Panc1 (cell line): ENCODE results near the gene VSIG10L2.

Experiments used
- POLR2AphosphoS5 ChIP-seq: IDR thresholded peaks from 2 replicates; pipeline ENCODE4 v1.6.1; 2012; ENCODE audit warnings: mild to moderate bottlenecking, low read depth, low read length, moderate library complexity
- TF ChIP-seq, protein P1 (sequence below): fragments of 450-650 bp; IDR thresholded peaks from 2 replicates; pipeline ENCODE4 v1.5.1; 2017; ENCODE audit warnings: mild to moderate bottlenecking

DNA sequence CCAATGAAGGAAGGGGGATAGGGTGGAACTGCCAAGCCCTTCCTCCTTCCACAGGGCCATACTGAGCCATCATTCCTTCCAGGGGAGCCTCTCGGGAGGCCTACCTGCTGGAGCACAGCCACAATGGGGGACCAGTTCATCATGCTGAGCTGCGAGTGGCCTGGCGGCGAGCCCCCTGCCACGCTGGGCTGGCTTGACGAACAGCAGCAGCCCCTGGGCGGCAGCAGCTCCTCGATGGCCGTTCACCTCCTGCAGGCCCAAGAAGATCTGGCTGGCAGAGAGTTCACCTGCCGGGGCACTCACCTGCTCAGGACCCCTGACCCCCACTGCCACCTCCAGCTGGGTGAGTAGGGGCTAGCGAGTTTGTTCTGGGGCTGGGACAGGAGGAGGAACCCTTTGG lies 5.9 kb downstream of the VSIG10L2 start:
- TF ChIP-seq, protein P1, sequence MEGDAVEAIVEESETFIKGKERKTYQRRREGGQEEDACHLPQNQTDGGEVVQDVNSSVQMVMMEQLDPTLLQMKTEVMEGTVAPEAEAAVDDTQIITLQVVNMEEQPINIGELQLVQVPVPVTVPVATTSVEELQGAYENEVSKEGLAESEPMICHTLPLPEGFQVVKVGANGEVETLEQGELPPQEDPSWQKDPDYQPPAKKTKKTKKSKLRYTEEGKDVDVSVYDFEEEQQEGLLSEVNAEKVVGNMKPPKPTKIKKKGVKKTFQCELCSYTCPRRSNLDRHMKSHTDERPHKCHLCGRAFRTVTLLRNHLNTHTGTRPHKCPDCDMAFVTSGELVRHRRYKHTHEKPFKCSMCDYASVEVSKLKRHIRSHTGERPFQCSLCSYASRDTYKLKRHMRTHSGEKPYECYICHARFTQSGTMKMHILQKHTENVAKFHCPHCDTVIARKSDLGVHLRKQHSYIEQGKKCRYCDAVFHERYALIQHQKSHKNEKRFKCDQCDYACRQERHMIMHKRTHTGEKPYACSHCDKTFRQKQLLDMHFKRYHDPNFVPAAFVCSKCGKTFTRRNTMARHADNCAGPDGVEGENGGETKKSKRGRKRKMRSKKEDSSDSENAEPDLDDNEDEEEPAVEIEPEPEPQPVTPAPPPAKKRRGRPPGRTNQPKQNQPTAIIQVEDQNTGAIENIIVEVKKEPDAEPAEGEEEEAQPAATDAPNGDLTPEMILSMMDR, result no peak
- TF ChIP-seq POLR2AphosphoS5, result no peak
